HL-60/S4 (cell line): ENCODE measurements around the gene PTBP1.

ENCODE experiments used
- in situ Hi-C: fragments of 300-500 bp; cut with MboI; formaldehyde crosslinking; loops from 2 replicates; pipeline ENCODE4 v1.14.3; 2022; ENCODE audit warnings: low sequenced_read_pairs

PTBP1 gene

GRCh38 chr19:795691-796581, 1.3 kb upstream of the PTBP1 start:
- in situ Hi-C loops, result no loop called here

- in situ Hi-C loops, result no loop called here
Measured at GRCh38 chr19:797528-798414, 519 bp downstream of the PTBP1 start.

- in situ Hi-C loops, result no loop called here
Measured at GRCh38 chr19:798415-799075, 1.3 kb downstream of the PTBP1 start.

DNA sequence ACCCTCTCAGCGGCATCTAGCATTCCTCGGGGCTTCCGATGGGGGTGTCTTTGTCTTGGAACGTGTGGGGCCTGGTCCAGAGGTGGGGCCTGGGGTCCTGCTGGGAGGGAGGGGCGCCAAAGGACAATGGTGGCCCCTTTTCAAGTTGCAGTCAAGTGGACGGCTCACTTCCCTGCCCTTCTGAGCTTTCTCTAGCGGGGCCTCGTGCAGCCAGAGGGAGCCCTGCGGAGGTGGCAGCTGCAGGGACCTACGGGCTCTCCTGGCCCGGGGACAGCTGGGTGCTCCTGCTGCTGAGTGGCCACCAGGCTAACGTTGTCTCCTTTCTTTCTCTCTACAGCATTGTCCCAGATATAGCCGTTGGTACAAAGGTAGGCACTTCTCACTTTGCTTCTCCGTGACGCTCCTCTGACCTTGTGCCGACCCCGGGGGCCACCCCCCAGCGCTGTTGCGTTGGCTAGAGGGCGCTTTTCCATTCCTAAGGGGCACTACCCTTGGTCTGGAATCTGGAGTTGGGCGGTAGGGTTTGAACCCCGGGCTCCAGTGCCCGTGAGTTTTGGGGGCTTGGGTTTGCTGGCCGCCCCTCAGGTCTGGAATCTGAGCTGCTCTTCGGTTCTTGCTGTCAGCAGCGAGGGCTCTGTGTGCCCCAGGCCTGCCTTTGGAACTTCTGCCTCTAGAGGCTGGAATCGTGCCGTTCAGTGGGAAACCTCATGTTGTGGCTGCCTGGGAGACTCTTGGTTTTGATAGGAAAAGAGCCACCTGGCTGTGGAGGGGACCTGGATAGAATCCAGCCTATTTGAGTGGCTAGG, 2.0 kb downstream of the PTBP1 start:
- in situ Hi-C loops, result no loop called here

- in situ Hi-C loops, result no loop called here
Measured at GRCh38 chr19:800360-801029, 3.2 kb downstream of the PTBP1 start.

GRCh38 chr19:801030-801860, 4.0 kb downstream of the PTBP1 start:
- in situ Hi-C loops, result no loop called here

DNA sequence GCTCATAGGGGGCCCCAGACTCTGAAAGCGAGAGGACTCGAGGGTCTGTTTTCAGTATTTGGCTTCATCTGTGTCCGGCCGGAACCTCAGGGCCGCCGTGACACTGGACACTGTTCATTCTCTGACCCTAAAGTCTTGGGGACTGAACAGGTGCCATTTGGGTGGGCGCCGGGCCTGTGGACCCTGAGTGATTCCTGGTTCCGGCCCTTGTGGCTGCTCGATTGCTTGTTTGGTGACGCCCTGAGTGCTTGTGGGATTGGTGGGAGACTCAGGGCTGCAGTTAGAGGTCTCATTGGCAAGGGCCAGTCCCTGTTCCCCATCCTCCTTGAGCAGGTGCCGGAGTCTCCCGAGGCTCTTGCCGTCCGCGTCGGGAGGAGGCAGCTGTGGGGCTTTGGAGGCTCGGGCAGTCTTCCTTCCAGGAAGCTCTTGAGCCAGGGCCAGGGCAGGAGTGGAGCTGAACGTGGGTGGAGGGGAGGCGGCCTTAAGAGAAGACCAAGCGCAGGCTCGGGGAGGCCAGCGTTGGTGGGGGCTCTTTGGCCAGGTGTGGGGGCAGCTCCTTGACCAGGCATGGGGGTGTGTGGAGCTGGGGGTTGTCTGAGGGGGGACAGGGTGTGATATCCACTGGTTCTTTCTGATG, 4.7 kb downstream of the PTBP1 start:
- in situ Hi-C loops, result no loop called here

- in situ Hi-C loops, result no loop called here
Measured at GRCh38 chr19:802498-803098, 5.3 kb downstream of the PTBP1 start.

GRCh38 chr19:803099-803561, 5.9 kb downstream of the PTBP1 start:
- in situ Hi-C loops, result no loop called here

DNA sequence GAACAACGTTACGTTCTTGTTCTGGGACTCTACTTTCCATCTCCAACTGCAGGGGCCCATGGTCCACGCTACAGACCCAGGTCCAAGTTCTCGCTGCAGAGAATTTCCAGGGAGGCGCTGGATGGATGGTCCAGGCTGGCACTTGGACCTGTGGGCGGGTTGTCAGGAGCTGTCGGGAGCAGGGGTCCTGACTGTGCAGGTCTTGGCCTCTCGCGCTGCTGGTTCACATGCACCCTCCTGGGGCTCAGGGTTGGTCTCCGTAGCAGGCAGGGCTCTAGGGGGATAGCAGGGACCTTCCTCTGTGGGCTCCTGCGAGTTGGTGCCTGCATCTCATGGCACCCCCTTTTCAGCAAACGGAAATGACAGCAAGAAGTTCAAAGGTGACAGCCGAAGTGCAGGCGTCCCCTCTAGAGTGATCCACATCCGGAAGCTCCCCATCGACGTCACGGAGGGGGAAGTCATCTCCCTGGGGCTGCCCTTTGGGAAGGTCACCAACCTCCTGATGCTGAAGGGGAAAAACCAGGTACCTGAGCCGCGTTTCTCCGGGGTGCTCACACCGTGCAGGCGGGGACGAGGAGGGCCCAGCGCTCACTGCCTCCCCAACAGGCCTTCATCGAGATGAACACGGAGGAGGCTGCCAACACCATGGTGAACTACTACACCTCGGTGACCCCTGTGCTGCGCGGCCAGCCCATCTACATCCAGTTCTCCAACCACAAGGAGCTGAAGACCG, 6.6 kb downstream of the PTBP1 start:
- in situ Hi-C loops, result no loop called here

GRCh38 chr19:804419-805165, 7.3 kb downstream of the PTBP1 start:
- in situ Hi-C loops, result no loop called here

GRCh38 chr19:805166-805551, 7.9 kb downstream of the PTBP1 start:
- in situ Hi-C loops, result no loop called here

DNA sequence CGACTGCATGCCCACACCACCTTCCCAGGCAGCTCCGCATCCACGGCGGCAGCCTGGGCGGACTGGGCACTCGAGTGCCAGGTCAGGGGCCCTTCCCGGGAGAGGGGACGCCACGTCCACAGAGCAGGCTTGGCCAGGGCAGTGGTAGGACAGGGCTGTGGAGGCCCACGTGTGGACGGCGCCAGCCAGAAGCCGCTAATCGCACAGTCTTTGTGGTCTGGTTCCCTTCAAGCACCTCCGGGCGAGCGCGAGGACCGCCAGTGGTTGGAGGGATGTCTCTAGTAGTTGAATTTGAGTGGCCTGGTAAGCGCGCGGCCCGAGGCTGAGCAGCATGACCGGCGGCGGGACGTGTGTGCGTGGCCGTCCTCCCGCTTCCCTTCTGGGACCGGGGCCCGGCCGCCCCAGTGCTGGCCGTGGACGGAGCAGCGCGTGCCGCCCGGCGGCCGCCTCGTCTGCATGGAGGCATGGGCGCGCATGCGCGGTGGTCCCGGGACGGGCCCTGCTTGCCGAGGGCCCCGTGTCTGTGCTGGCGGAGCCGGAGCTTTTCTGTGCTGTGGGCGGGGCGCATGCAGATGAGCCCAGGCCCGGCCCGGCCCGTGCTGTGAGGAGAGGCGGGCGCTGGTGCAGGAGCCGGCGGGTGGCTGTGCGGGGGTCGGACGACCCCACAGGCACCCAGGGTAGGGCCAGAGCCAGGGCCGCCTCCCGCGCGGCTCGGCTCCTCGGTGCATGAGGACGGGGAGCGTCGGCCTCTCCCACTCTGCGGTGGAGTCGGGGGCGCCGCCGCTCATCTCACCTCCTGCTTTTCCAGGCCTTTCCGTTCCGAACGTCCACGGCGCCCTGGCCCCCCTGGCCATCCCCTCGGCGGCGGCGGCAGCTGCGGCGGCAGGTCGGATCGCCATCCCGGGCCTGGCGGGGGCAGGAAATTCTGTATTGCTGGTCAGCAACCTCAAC, 8.6 kb downstream of the PTBP1 start:
- in situ Hi-C loops, result no loop called here

DNA sequence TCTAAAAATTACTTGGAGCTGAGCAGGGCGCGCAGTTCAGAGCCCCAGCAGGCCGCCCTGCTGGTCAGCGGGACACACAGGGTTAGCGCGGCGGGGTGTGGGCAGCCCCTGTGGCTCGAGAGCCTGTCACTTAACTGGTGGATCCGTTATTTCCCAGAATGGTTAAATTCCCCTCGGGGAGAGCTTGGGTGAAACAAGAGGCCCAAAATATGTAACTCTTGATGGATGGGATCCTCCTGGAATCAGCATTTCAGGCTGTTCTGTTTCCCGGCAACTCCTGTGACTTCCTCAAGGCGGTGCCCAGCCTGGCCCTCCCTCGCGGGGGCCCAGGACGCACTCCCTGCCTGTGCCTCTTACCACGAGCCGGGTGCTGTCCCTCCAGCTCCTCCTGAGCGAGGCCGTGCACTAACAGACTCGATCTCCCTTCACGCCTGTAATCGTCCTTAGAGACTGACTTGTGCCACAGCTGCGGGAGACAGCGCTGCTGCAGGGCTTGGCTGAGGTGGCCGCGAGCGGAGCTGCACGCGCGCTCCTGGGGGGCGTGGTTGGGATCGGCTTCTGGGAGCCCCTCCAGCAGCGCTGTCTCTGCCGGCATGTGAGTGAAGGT, 9.7 kb downstream of the PTBP1 start:
- in situ Hi-C loops, result no loop called here
